Measurements from ENCODE around the gene BRD4.

The BRD4 gene

DNA sequence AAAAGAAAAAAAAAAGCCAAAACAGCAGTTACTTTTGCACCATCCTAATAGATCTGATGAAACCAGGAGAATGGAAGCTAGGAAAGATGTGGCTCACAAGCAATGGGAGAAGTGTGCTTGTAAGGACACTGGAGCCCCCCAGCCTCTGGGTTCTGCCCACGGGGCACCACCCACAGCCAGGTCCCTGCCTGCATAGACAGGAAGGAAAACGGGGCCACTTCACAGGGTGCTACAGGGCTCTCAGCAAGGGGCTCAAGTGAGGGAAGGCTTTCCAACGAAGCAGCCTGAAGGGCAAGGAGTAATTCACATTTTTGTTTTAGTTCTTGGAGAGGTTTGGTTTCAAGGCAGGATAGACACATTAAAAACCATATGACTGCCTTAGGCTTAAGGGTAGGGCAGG is 42.7 kb downstream of the BRD4 start:
- DNase-seq (ENCODE audit: low read depth in 3 of 3): no peak

DNA sequence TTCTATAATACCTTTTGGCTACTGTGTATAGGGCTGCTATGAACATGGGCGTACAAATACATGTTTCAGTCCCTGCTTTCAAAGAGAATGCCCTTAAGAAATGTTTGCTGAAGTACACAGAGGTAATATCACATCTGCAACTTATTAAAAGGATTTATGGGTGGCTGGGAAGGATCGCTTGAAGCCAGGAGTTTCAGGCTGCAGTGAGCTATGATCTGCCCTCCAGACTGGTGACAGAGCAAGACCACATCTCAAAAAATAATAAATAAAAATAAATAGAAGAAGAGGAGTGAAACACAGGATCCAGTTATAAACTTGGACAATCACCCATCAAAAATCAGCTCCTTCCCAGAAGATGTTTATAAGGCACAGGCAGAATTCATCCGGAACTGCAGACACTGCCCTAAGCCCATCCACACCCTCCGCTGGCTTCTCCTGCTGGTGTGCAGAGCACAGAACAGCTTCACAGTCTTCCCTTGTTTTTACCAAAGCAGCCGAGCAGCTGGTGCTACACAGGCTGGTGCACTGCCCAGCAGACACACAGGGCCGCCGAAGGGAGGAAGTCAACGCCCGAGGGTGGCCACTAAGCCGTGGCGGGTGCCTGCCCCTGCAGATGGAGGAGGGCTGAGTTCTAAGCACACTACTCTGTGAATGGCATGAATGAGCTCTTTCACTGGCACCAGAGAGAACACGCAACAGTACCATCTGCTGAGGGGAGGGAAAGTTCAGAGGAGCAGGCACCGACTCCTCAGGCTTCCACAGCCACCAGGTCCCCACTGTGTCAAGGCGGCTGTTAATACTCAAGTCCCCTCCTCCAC is 44.0 kb downstream of the BRD4 start:
- DNase-seq (ENCODE audit: low read depth in 3 of 3): no peak

DNA sequence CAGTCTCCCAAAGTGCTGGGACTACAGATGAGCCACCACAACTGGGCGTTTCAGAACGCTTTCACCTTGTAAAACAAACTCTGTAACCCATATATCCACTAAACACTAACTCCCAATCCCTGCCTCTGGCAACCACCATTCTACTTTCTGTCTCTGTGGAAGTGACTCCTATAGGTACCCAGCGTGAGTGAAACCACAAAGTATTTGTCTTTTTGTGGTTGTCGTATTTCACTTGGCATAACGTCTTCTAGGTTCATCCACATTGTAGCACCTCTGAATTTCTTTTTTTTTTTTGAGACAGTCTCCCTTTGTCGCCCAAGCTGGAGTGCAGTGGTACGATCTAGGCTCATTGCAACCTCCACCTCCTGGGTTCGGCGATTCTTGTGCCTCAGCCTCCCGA is 44.8 kb downstream of the BRD4 start:
- DNase-seq (ENCODE audit: low read depth in 3 of 3): no peak

DNA sequence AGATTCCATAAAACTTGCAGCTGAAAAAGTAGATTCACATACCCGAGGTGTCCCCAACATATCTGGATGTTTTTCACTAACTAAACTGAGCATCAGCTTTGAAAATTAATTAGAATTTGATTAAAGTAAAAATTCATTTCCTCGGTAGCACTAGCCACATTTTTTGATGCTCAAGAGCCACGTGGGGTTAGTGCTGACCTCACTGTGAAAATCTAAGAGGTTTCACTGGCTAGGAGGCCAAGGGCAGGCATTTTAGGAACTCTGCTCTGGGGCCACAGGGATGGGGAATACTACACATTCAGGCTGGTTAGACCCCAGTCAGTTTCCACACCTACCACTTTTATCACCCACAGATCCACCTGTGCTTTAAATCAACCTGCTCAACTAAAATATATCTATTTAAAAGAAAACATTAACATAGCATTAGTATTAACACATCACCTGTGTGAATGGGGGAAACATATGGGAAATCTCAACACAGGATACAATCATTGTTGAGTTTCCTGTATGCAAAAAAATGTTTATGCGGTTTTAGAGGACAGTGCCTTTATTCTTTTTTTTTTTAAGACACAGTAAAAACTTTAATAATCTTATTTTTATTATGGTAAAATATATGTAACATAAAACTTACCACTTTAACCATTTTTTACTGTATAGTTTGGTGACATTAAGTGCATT is 45.5 kb downstream of the BRD4 start:
- no peak for DNase-seq (ENCODE audit: low read depth in 3 of 3)

DNA sequence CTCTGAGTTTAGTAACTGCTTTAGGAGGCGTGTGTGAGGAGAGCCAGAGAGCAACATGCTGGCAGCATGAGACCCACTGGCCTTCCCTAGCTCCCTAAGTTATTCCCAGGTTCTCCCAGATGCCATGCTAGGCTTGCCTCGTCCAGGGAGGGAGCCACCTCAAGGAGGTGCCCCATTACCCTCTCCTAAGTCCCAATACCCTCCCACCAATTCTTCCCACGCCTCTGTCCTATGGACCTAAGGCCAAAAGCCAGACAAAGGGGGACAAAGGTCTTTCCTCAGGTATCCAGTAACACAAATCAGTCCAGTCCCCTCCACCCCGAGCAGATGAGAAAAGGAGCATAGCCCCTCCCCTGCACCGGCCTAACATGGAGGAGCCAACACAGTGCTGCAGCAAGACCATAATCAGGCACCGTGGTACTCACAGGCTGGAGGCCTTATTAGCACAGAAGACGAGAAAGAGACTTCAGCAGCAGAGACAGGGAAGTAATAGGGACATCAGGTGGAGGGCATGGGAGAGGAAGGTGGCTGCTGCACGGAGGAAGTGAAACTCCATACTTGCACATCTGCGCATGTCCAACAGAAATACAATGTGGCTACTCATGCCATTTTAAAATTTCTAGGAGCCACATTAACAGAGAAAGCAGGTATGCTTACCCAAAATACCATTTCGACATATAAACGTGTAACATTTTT is 46.3 kb downstream of the BRD4 start:
- no peak for DNase-seq (ENCODE audit: low read depth in 3 of 3)

DNA sequence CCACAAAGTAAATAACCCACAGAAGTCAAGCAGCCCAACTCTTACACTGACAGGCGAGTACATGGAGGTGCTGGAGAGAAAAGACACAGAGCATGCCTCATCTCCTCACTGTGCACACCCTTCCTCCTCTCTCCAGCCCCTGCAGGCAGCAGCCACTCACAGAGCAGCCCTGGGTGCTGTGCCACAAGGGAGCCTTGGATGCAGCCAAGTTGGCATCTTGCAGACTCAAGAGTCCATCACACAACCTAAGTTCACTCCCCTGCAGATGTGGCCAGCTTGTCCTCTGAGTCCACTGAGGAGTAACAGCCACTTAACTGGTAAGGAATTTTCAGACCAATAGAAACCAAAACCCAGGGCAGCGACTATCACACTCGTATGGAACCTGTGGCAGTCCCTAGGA is 47.4 kb downstream of the BRD4 start:
- DNase-seq (ENCODE audit: low read depth in 3 of 3): no peak

DNA sequence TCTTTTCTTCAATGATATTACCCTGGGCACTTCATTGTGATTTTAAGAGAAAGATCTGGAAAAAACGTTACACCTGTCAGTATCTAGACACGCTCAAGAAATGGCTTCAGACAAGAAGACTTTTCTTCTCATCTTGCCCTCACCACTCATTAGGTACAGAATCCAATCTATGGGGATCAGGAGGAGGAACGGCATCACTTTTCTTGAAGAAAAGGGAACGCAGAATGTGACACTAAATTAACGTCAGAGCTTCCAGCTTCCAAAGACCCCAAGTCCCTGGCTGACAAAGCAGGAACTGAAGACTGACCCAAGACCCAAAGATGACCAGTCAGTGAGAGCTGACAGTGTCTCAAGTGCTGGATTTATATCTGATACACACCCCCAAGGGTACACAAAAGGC is 48.2 kb downstream of the BRD4 start:
- no peak for DNase-seq (ENCODE audit: low read depth in 3 of 3)

DNA sequence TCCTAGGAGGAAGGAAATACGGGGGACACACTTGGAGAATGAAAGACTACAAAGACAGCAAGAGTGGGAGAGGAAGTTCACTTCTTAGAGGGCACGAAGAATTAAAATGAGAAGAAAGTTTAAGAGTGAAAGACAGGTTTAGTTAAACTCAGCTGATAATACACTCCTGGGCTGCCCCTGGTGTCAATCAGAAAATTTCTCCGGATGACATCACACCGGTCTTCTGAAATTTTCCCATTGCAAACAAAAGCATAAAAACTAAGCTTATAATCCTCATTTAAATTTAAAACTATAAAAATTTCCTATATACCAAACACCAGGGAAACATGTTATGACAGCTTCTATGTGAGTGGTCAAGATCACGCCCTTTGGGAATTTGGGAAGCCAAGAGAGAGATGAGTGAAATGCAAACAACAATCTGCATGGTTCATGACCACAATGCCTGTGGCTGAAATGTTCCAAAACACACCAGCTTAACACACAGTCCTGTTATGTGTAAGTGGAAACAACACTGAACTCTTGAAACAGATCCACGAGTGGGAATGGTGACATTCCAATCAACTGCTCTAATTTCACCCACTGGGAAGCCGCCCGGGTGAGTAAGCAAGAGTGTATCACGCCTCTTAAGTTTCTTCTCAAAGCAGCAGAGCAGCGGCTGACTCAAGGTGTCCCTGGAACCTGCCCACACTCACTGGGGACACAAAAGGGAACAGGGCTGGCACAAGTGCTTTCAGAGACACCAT is 49.0 kb downstream of the BRD4 start:
- peak in 1 of 3 experiments; percentile 40 for DNase-seq (ENCODE audit: low read depth in 3 of 3)

DNA sequence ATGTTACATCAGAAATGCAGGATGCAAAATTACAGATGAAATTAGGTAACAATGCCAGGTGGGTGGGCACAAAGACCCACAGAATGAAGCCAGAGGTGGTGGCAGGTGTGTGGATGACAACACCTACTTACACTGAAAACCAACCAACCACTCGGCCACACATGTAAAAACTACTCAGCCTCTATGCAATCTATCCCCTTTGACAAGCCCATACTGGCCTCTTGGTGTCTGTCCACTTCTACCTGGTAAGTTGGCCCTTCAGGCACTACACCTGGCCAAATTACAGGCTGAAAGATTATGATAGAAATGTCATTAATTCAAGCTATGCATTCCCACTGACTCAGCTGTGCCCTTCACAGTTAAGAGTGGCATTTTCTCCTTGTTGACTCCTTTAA is 50.0 kb downstream of the BRD4 start:
- no peak for DNase-seq (ENCODE audit: low read depth in 3 of 3)

DNA sequence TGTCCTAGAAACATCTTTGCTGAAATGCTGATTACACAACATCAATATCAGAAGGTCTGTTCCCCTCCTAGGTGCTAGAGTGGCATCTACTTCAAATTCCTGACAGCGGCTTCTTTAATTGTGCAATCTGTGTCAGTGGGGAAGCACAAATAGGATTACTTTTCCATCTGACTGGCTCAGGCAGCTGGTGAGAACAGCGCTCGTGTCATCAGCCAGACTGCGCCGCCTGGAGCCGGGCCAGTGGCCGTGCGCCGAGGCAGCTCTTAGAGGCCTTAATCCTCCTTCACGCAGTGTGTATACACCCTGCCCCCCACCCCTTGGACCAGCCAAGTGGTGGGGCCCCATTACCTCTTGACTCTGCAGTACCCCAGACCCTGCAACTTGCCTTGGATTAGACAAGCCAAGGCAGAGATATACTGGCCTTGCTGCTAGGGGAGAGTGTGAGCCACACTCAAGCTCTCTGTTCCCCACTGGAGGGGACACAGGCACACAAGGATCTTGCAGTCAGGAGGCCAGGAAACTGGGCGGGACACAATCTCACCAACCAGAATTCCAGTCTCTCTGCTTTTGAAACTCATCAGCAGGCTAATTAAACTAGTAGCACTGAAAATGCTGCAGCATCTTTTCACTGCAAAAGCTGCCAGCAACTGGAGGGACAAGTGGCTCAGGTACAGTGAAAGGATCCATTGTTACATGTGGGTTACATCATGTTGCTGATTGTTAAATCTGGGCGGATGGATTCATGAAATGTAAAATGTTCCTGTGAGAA is 51.2 kb downstream of the BRD4 start:
- DNase-seq (ENCODE audit: low read depth in 3 of 3): no peak

DNA sequence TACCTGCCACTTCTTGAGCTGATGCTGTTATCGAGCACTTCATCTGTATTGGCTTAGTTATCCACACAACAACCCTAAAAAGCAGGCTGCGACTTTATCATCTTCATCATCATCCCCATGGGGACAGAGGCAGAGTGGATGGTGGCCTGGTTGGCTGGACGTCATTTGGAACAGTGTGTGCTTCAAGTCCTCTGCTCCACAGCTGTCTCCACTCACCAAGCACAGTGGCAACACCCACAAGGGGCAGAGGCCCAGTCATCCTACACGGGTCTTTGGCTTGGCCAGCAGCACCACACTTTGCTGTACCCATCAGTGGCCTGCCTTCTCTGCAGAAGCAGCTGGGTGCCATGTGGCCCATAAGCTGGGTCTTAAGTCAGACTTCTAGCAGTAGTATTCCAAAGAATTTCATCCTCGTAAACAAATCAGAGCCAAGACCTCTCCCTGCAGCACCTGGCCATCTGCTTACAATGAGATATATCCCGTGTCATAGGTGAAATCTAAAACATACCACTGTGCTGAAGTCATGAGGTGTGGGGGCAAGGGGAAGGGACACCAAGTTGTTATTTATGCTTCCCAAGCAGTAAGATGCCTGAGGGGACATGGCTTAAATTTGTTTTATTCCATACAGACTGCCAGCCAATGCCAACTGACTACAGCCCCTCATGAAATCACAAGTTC is 52.2 kb downstream of the BRD4 start:
- DNase-seq (ENCODE audit: low read depth in 3 of 3): no peak

DNA sequence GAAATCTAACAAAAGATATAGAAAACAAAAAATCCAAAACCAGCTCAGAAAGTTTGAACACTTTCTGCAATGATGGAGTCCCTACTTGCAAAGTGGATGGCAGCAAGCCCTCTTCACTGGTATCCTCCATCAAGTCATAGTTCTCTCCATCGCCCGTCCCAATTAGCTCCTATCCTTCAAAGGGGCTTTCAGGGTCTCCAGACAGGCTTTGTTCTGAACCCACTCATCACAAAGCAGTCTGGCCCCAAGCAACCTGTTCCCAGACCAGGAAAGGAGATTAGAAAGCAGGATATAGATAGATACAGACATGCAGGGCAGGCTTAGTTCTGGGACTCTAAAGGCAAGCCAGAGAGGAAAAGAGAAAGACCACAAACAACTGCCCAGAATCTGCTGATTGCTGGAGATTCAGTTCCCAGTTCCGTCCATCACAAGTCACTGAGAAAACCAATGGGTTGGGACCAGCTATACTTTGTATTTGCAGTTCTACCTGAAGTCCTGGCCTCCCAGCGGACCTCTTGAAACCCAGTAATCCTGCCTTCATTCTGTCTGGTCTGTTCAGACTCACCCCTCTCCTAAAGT is 52.9 kb downstream of the BRD4 start:
- DNase-seq (ENCODE audit: low read depth in 3 of 3): no peak

DNA sequence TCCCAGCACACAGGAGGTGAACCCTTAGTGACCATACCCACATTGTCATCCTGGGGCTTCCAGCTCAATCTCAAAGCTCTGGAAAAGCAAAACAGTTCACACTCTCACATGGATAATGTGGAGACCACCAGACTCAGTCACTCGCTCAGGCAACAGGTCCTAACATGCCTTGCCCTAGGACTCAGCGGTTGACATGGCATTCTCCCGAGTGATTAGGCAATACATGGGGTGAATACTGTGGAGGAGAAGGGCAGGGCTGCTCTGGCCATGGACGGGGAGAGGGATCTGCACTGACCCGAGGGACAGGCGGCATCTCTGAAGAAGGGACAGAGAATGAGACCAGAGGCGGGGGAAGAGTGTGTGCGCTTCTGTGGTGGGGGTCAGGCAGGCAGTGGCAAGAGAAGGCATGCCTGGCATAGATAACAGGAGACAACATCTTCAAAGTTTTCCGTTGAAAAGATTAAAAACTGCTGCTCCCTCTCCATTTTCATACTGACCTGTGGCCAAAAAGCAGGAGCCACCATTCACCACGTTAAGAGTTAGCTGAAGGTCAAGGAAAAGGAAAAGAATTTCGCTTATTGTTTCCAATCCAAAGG is 55.6 kb downstream of the BRD4 start:
- DNase-seq (ENCODE audit: low read depth in 3 of 3): no peak

DNA sequence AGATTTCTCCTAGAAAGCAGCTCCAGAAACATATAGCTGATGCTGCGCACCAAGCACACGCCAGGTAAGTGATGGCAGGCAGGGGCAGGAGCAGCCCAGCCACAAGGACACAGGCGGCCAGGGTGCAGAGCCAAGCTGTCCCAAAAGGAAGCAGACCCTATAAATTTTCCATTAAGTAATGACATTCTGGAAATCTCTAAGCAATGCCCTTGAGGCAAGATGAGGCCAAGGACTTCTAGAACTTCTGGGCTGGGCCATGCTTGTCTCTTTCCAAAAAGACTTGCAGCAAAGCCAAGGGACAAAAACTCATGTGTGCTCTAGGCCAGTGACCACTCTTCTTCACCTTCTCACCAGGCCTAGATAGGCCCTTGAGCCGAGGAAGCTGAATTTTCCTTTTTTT is 57.9 kb downstream of the BRD4 start:
- no peak for DNase-seq (ENCODE audit: low read depth in 3 of 3)

DNA sequence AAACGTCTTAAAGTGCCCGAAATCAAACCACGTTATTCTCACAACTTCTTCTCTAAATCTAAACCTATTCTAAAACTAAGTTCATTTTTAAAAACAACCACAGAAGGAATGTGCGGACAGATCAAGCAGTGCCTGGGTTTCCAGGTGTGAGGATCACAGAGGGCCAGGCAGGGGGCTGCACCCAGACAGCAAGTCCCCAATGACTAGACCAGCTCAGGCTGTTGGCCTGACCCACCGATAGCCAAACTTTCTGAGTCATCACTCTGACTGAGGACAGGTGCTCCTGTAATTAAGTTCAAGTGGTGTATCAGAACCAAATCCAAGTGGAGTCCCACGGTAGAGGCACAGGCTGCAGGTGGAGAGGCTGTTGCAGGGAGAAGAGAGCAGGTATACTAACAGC is 62.5 kb downstream of the BRD4 start:
- no peak for DNase-seq (ENCODE audit: low read depth in 3 of 3)

DNA sequence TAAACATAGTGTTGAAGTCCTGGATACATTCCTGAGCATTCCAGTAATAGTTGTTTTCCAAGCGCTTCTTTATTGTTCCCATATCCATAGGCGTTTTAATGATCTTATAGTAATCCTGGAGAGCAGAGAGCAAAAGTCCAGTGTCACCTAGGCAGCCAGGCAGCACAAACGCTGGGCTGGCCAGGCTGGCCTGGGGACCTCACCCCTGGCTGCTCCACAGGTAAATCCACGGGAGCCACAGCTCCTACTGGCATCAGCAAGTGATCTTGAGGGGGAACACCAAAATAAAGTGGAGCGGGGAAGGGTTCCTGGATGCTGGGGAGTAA is 63.4 kb downstream of the BRD4 start:
- no peak for DNase-seq (ENCODE audit: low read depth in 3 of 3)

DNA sequence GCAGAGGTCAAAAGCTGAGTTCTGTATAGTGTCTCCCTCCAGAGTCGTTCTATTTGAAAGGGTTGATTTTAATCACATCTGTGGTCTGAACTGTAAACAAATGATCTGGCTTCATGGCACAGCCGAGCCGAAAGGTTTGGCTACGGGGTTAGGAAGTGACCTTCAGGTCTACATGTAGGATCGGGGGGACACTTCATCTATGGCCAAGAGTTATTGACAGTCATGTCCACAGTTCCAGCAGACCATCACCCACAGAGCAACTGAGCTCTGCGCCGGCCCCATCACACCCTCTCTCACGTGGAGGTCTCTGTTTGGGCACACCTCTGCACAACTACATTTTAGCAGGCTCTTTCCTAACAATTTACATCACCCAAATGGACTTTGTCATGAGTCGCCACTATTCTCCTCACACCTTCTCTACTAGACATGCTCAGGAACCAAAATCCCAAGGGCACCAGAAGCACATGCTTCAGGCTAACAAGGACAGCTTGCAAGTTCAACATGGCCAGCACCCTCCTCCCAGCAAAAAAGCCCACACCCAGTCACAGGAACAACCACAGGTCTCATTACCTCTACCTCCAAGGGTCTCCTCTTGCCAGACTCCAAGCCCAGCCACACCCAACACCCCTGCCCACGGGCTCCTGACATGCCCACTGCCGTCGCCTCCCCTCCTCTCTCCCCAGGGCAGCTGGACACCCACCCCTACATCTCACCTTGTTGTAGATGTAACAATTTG is 64.0 kb downstream of the BRD4 start:
- no peak for DNase-seq (ENCODE audit: low read depth in 3 of 3)

DNA sequence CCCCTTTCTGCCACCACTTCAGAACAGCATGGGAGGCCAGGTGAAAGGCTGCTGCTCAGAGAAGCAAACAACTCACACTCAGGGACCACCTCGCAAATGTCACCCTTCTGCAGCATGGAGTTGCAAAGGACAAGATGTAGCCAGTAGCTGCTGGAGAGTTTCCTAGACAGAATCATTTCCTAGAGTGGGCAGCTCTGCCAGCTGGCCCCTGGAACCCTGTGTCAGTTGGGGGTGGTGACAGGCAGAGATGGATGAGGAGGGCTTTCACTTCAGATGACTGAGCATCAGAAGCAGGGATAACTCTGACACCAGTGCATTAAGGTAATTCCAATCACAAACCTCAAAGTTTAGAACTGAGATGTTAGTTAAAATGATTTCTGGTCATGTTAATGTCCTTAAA is 65.7 kb downstream of the BRD4 start:
- no peak for DNase-seq (ENCODE audit: low read depth in 3 of 3)

DNA sequence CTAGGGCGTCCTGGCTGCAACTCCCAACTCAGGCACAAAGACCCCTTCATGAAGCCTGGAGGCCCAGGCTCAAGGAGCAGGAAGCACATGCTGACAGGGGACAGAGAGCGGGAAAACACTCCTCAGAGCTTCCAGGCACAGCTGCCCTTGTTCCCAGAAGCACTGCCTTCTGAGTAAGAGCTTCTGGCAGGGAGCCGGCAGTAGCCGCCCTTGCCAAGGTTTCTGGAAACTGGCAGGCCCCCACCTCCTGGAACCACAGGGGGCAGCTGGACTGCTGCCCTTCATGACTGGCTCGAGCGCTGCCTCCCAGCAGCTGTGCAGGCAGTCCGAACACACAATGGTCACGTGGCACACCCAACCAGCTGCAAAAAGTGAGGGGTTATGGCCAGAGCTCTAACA is 66.5 kb downstream of the BRD4 start:
- DNase-seq (ENCODE audit: low read depth in 3 of 3): no peak
